BLaER1 treated with 17β-estradiol and CSF1 and Interleukin-3, amounts not matched to agents 10 nM and 100 nM (cell line): ENCODE data around the gene HIVEP1.
A peak's percentile ranks its signal among the peaks of the same experiment; 100 is the strongest.

Source experiments
- H3K27ac ChIP-seq, 11 experiments: shearing (Covaris generic); formaldehyde crosslinking; 2 replicates each; pipeline ENCODE4 v1.8.1; 2022
- H3K27me3 ChIP-seq, 11 experiments: shearing (Covaris generic); formaldehyde crosslinking; 2 replicates each; pipeline ENCODE4 v1.8.1; 2022
- H3K36me3 ChIP-seq, 11 experiments: shearing (Covaris generic); formaldehyde crosslinking; 2 replicates each; pipeline ENCODE4 v1.8.1; 2022
- H3K4me1 ChIP-seq, 10 experiments: shearing (Covaris generic); formaldehyde crosslinking; 2 replicates each; pipeline ENCODE4 v1.8.1; 2022
- H3K4me2 ChIP-seq, 11 experiments: shearing (Covaris generic); formaldehyde crosslinking; 2 replicates each; pipeline ENCODE4 v1.8.1; 2022
- H3K4me3 ChIP-seq, 10 experiments: shearing (Covaris generic); formaldehyde crosslinking; 2 replicates each; pipeline ENCODE4 v1.8.1; 2022
- H3K9ac ChIP-seq, 11 experiments: shearing (Covaris generic); formaldehyde crosslinking; 2 replicates each; pipeline ENCODE4 v1.8.1; 2022
- H3K9me3 ChIP-seq, 11 experiments: shearing (Covaris generic); formaldehyde crosslinking; replicated peaks in 1 of 11; 2 replicates each; pipeline ENCODE4 v1.8.1; 2022
- H4K20me1 ChIP-seq, 11 experiments: shearing (Covaris generic); formaldehyde crosslinking; 2 replicates each; pipeline ENCODE4 v1.8.1; 2022
- Cebpa-rat ChIP-seq, 11 experiments: shearing (Covaris generic); IDR thresholded peaks; 2 replicates each; pipeline ENCODE4 v1.8.1; 2022

HIVEP1 gene

GRCh38 chr6:12165297-12165696 is 153.2 kb downstream of the HIVEP1 start:
- Histone ChIP-seq H3K27ac (peak overlapping the region in 1 of 11 experiments; percentile 17; a peak in 1 of 22 replicates), H3K36me3 (peaks cover 21 to 57% (median 32%) of the 10 kb centered on the region in 11 experiments; a peak in 21 of 22 replicates), H3K4me1 (peaks cover 18 to 34% (median 23%) of the 10 kb centered on the region in 10 experiments), H3K9me3 (no peaks in the 10 kb centered on the region), H3K4me2 (no peak overlapping the region), H3K27me3 (no peaks in the 10 kb centered on the region), H4K20me1 (no peaks in the 10 kb centered on the region; a peak in 1 of 22 replicates), H3K9ac (no peak overlapping the region), H3K4me3 (no peak overlapping the region)
- no peak for TF ChIP-seq Cebpa-rat (IDR thresholded peaks at IDR 0.05)

GRCh38 chr6:12165722-12166280 is 153.7 kb downstream of the HIVEP1 start:
- H3K4me3 ChIP-seq, result no peak overlapping the region
- H3K4me2 ChIP-seq, result no peak overlapping the region
- H4K20me1 ChIP-seq, result no peaks in the 10 kb centered on the region; a peak in 1 of 22 replicates
- peaks cover 21 to 52% (median 32%) of the 10 kb centered on the region in 11 experiments; a peak in 21 of 22 replicates for H3K36me3 ChIP-seq
- no peaks in the 10 kb centered on the region for H3K9me3 ChIP-seq
- no peak overlapping the region for H3K27ac ChIP-seq
- no peak for TF ChIP-seq Cebpa-rat (IDR thresholded peaks at IDR 0.05)
- no peak overlapping the region for H3K9ac ChIP-seq
- peaks cover 18 to 29% (median 20%) of the 10 kb centered on the region in 10 experiments for H3K4me1 ChIP-seq
- H3K27me3 ChIP-seq, result no peaks in the 10 kb centered on the region

- H3K4me2 ChIP-seq, result no peak overlapping the region
- no peak overlapping the region for H3K9ac ChIP-seq
- no peak for TF ChIP-seq Cebpa-rat (IDR thresholded peaks at IDR 0.05)
- H3K4me1 ChIP-seq, result peaks cover 0 to 11% (median 0%) of the 10 kb centered on the region in 10 experiments; a peak in 3 of 20 replicates
- H3K27me3 ChIP-seq, result no peaks in the 10 kb centered on the region
- H3K36me3 ChIP-seq, result peaks cover under 1 to 16% (median 9%) of the 10 kb centered on the region in 11 experiments; a peak in 14 of 22 replicates
- H3K27ac ChIP-seq, result no peak overlapping the region
- no peak overlapping the region for H3K4me3 ChIP-seq
- H4K20me1 ChIP-seq, result no peaks in the 10 kb centered on the region
- no peaks in the 10 kb centered on the region for H3K9me3 ChIP-seq
Observed at GRCh38 chr6:12169377-12169776, 157.3 kb downstream of the HIVEP1 start.

GRCh38 chr6:12170351-12171092 is 158.4 kb downstream of the HIVEP1 start:
- Histone ChIP-seq H3K4me1 (peaks cover 0 to 11% (median 0%) of the 10 kb centered on the region in 10 experiments; a peak in 3 of 20 replicates), H4K20me1 (no peaks in the 10 kb centered on the region), H3K4me2 (peak overlapping the region in 1 of 11 experiments; percentile 24; a peak in 3 of 22 replicates), H3K27me3 (no peaks in the 10 kb centered on the region), H3K9me3 (no peaks in the 10 kb centered on the region), H3K27ac (no peak overlapping the region), H3K36me3 (peaks cover 0 to 4% (median 3%) of the 10 kb centered on the region in 11 experiments; a peak in 6 of 22 replicates), H3K4me3 (no peak overlapping the region), H3K9ac (no peak overlapping the region)
- 0 out of 22 replicates have a peak, but pooled peaks of 1 of the 11 experiments have one; percentile 31 for TF ChIP-seq Cebpa-rat (IDR thresholded peaks at IDR 0.05)

GRCh38 chr6:12171717-12172116 is 159.6 kb downstream of the HIVEP1 start:
- no peak overlapping the region for H3K4me3 ChIP-seq
- TF ChIP-seq Cebpa-rat (IDR thresholded peaks at IDR 0.05), result no peak
- no peak overlapping the region for H3K27ac ChIP-seq
- H3K4me1 ChIP-seq, result peaks cover 0 to 11% (median 0%) of the 10 kb centered on the region in 10 experiments; a peak in 3 of 20 replicates
- no peaks in the 10 kb centered on the region for H3K27me3 ChIP-seq
- no peak overlapping the region for H3K4me2 ChIP-seq
- no peak overlapping the region for H3K9ac ChIP-seq
- peaks cover 0 to 3% (median 0%) of the 10 kb centered on the region in 11 experiments; a peak in 8 of 22 replicates for H3K9me3 ChIP-seq
- H4K20me1 ChIP-seq, result no peaks in the 10 kb centered on the region
- H3K36me3 ChIP-seq, result no peaks in the 10 kb centered on the region

GRCh38 chr6:12172572-12172971 is 160.5 kb downstream of the HIVEP1 start:
- TF ChIP-seq Cebpa-rat (IDR thresholded peaks at IDR 0.05), result no peak
- H4K20me1 ChIP-seq, result no peaks in the 10 kb centered on the region
- H3K27me3 ChIP-seq, result no peaks in the 10 kb centered on the region
- H3K9me3 ChIP-seq, result peaks cover 0 to 8% (median 0%) of the 10 kb centered on the region in 11 experiments; a peak in 8 of 22 replicates
- H3K36me3 ChIP-seq, result no peaks in the 10 kb centered on the region
- no peak overlapping the region for H3K4me3 ChIP-seq
- no peak overlapping the region for H3K9ac ChIP-seq
- H3K4me2 ChIP-seq, result no peak overlapping the region
- H3K4me1 ChIP-seq, result peaks cover 0 to 11% (median 0%) of the 10 kb centered on the region in 10 experiments; a peak in 3 of 20 replicates
- H3K27ac ChIP-seq, result no peak overlapping the region

- Histone ChIP-seq H3K9ac (no peak overlapping the region), H3K4me3 (no peak overlapping the region), H3K27me3 (no peaks in the 10 kb centered on the region), H3K27ac (no peak overlapping the region), H3K9me3 (peaks cover 0 to 8% (median 0%) of the 10 kb centered on the region in 11 experiments; a peak in 8 of 22 replicates), H3K4me1 (peaks cover 0 to 11% (median 0%) of the 10 kb centered on the region in 10 experiments; a peak in 3 of 20 replicates), H4K20me1 (no peaks in the 10 kb centered on the region), H3K36me3 (no peaks in the 10 kb centered on the region), H3K4me2 (no peak overlapping the region)
- TF ChIP-seq Cebpa-rat (IDR thresholded peaks at IDR 0.05), result no peak
Observed at GRCh38 chr6:12173181-12173580, 161.1 kb downstream of the HIVEP1 start.

- H3K9me3 ChIP-seq, result peaks cover 0 to 8% (median 0%) of the 10 kb centered on the region in 11 experiments; a peak in 8 of 22 replicates
- H3K36me3 ChIP-seq, result no peaks in the 10 kb centered on the region
- no peak for TF ChIP-seq Cebpa-rat (IDR thresholded peaks at IDR 0.05)
- no peak overlapping the region for H3K27ac ChIP-seq
- H3K4me1 ChIP-seq, result peaks cover 0 to 11% (median 0%) of the 10 kb centered on the region in 10 experiments; a peak in 3 of 20 replicates
- H3K27me3 ChIP-seq, result no peaks in the 10 kb centered on the region
- H3K9ac ChIP-seq, result no peak overlapping the region
- no peaks in the 10 kb centered on the region for H4K20me1 ChIP-seq
- H3K4me2 ChIP-seq, result no peak overlapping the region
- H3K4me3 ChIP-seq, result no peak overlapping the region
Observed at GRCh38 chr6:12173661-12174060, 161.5 kb downstream of the HIVEP1 start.

- Histone ChIP-seq H3K4me1 (peaks cover 0 to 11% (median 0%) of the 10 kb centered on the region in 10 experiments; a peak in 3 of 20 replicates), H4K20me1 (no peaks in the 10 kb centered on the region), H3K4me3 (no peak overlapping the region), H3K9ac (no peak overlapping the region), H3K27ac (no peak overlapping the region), H3K27me3 (no peaks in the 10 kb centered on the region), H3K36me3 (no peaks in the 10 kb centered on the region), H3K9me3 (peaks cover 0 to 8% (median 0%) of the 10 kb centered on the region in 11 experiments; a peak in 8 of 22 replicates), H3K4me2 (no peak overlapping the region)
- TF ChIP-seq Cebpa-rat (IDR thresholded peaks at IDR 0.05), result no peak
Observed at GRCh38 chr6:12174878-12175277, 162.8 kb downstream of the HIVEP1 start.
